Loucy (cell line): Measurements from ENCODE around the gene HBS1L.

ENCODE experiments used
- H2AFZ ChIP-seq: fragments of 200-600 bp; sonication (generic); 2 replicates; pipeline ENCODE4 v1.6.0; 2016; ENCODE audit warnings: antibody characterized with exemption, mild to moderate bottlenecking, low read length, moderate library complexity
- H3F3A ChIP-seq: fragments of 200-600 bp; 2 replicates; pipeline ENCODE4 v1.6.0; 2016; ENCODE audit warnings: antibody characterized with exemption, low read depth, mild to moderate bottlenecking
- H3K27me3 ChIP-seq: fragments of 200-600 bp; sonication (generic); 2 replicates; pipeline ENCODE4 v1.6.1; 2014; ENCODE audit warnings: low read length, mild to moderate bottlenecking; ENCODE audit not compliant: insufficient read depth, poor library complexity, severe bottlenecking
- H3K36me3 ChIP-seq: fragments of 200-600 bp; sonication (generic); 2 replicates; pipeline ENCODE4 v1.6.1; 2016; ENCODE audit warnings: low read length; ENCODE audit not compliant: insufficient read depth
- H3K4me1 ChIP-seq: fragments of 200-600 bp; sonication (generic); 2 replicates; pipeline ENCODE4 v1.5.1; 2014; ENCODE audit warnings: low read length, mild to moderate bottlenecking; ENCODE audit not compliant: insufficient read depth, poor library complexity, severe bottlenecking
- H3K4me2 ChIP-seq: fragments of 200-600 bp; sonication (generic); 2 replicates; pipeline ENCODE4 v1.6.0; 2014; ENCODE audit warnings: antibody characterized with exemption, low read length, low read depth, mild to moderate bottlenecking; ENCODE audit not compliant: poor library complexity, severe bottlenecking
- H3K4me3 ChIP-seq: fragments of 200-600 bp; sonication (generic); 2 replicates; pipeline ENCODE4 v1.5.1; 2014; ENCODE audit warnings: low read length, mild to moderate bottlenecking, mixed read lengths; ENCODE audit not compliant: poor library complexity, severe bottlenecking
- H3K79me2 ChIP-seq: fragments of 200-600 bp; sonication (generic); 2 replicates; pipeline ENCODE4 v1.6.1; 2014; ENCODE audit warnings: low read length; ENCODE audit not compliant: insufficient read depth
- H3K9ac ChIP-seq: fragments of 200-600 bp; sonication (generic); 2 replicates; pipeline ENCODE4 v1.6.0; 2014; ENCODE audit warnings: mild to moderate bottlenecking, low read depth, low read length, moderate library complexity; ENCODE audit not compliant: poor library complexity, severe bottlenecking
- H3K9me2 ChIP-seq: fragments of 200-600 bp; sonication (generic); replicated peaks from 2 replicates; pipeline ENCODE4 v1.6.1; 2016; ENCODE audit warnings: low read depth, low read length, mixed read lengths
- H3K9me3 ChIP-seq: fragments of 200-600 bp; sonication (generic); 2 replicates; pipeline ENCODE4 v1.6.1; 2014; ENCODE audit warnings: mild to moderate bottlenecking, antibody characterized with exemption, low read length, low read depth; ENCODE audit not compliant: insufficient read depth
- H4K20me1 ChIP-seq: fragments of 200-600 bp; sonication (generic); 2 replicates; pipeline ENCODE4 v1.6.0; 2014; ENCODE audit warnings: antibody characterized with exemption, low read length, mild to moderate bottlenecking; ENCODE audit not compliant: insufficient read depth, poor library complexity, severe bottlenecking
- CTCF ChIP-seq: fragments of 200-600 bp; sonication (generic); conservative IDR thresholded peaks from 2 replicates; pipeline ENCODE4 v1.5.1; 2014; ENCODE audit warnings: mild to moderate bottlenecking, antibody characterized with exemption, low read length
- EZH2phosphoT487 ChIP-seq: fragments of 200-600 bp; IDR thresholded peaks from 2 replicates; pipeline ENCODE4 v1.6.1; 2018; ENCODE audit warnings: antibody characterized with exemption, mild to moderate bottlenecking, moderate library complexity, borderline replicate concordance

Gene HBS1L

DNA sequence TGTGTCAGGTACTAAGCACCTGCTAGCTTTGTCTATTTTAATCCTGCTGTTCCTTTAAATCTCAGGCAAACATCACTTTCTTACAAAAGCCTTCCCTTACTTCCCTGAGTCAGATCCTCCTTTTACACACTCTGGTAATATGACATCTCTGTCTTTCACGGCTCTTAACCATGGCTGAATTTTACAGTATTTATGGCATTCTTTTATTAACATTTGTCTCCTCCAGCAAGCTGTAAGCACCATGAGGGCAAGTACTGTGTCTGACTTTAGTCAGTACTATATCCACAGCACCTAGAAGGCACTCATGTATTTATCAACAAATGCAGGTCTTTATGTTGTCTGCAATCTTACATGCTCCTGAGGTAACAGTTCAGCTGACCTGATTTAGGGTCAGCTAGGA lies 33.7 kb upstream of the HBS1L start:
- peaks cover 52% of the 10 kb centered on the region for H3K4me1 ChIP-seq

DNA sequence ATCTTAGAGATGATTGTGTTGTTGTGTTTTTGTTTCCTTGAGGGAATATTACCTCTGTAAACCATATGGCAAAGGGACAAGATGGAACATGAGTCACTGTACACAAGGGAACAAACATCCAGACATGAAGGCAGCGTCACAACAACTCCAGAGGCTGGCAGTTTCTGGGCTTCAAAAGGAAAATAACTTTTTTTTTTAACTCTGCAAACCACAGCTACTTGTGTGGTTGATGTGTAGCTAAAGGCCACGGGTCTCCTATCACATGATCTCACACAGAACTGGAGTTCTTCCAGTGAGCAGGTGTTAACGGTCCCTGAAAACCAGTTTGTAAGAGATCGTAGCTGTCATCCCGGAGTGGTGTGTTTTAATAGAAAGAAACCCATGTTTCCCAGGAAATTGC lies 33.2 kb upstream of the HBS1L start:
- peak overlapping the region; percentile 50 for H2AFZ ChIP-seq
- no peaks in the 10 kb centered on the region; the same call in 1 of the 2 replicates for H3K9me3 ChIP-seq
- H4K20me1 ChIP-seq, result no peaks in the 10 kb centered on the region
- peaks cover 51% of the 10 kb centered on the region for H3K4me1 ChIP-seq
- H3K36me3 ChIP-seq, result no peaks in the 10 kb centered on the region
- no peaks in the 10 kb centered on the region for H3K79me2 ChIP-seq
- peaks cover 6% of the 10 kb centered on the region; the same call in 1 of the 2 replicates for H3F3A ChIP-seq
- H3K4me2 ChIP-seq, result peak overlapping the region; percentile 75
- TF ChIP-seq CTCF (no peak), EZH2phosphoT487 (no peak)
- no peaks in the 10 kb centered on the region for H3K9me2 ChIP-seq
- peak overlapping the region; percentile 63 for H3K4me3 ChIP-seq
- no peaks in the 10 kb centered on the region for H3K27me3 ChIP-seq
- peak overlapping the region; percentile 74 for H3K9ac ChIP-seq

More for the DNA sequence above, 33.7 kb upstream of the HBS1L start:
- no peaks in the 10 kb centered on the region for H3K36me3 ChIP-seq
- peak overlapping the region; percentile 74 for H3K9ac ChIP-seq
- H3F3A ChIP-seq, result peaks cover 6% of the 10 kb centered on the region; the same call in 1 of the 2 replicates
- no peaks in the 10 kb centered on the region for H3K9me3 ChIP-seq
- H2AFZ ChIP-seq, result peak overlapping the region; percentile 50; the same call in 1 of the 2 replicates
- peak overlapping the region; percentile 75 for H3K4me2 ChIP-seq
- peak overlapping the region; percentile 63 for H3K4me3 ChIP-seq
- H4K20me1 ChIP-seq, result no peaks in the 10 kb centered on the region
- no peaks in the 10 kb centered on the region for H3K27me3 ChIP-seq
- H3K79me2 ChIP-seq, result no peaks in the 10 kb centered on the region
- TF ChIP-seq CTCF (no peak), EZH2phosphoT487 (no peak)
- H3K9me2 ChIP-seq, result no peaks in the 10 kb centered on the region

DNA sequence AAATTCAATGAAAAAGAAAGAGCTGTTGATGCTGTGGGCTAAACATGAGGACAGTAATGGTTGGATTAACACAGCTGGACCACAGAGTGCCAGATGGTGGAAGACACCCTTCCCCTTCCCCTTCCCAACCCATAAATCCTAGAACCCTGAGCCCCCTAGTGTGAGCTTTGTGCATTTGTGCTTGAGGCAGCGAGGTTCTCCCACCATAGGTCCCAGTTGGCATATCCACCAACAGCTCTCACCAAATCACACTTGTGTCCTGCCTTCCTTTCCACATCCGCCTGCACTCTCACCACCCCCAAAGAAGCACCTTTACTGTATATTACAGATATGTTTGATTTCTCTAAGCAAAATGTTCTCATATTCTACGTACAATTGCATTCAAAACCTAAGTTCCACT lies 32.8 kb upstream of the HBS1L start:
- Histone ChIP-seq H3K36me3 (no peaks in the 10 kb centered on the region), H3K79me2 (no peaks in the 10 kb centered on the region), H3K9me2 (no peaks in the 10 kb centered on the region), H3K4me1 (peaks cover 51% of the 10 kb centered on the region), H3K4me3 (peak overlapping the region; percentile 63), H2AFZ (peak overlapping the region; percentile 50), H4K20me1 (no peaks in the 10 kb centered on the region), H3K9ac (peak overlapping the region; percentile 74), H3K4me2 (peak overlapping the region; percentile 75), H3K27me3 (no peaks in the 10 kb centered on the region), H3F3A (peaks cover 6% of the 10 kb centered on the region; the same call in 1 of the 2 replicates), H3K9me3 (no peaks in the 10 kb centered on the region; the same call in 1 of the 2 replicates)
- no peak for TF ChIP-seq EZH2phosphoT487
- TF ChIP-seq CTCF, result peak; percentile 65
